ENCODE measurements around the gene SPINK14.
A peak's percentile ranks its signal among the peaks of the same experiment; 100 is the strongest.

SPINK14 gene

DNA sequence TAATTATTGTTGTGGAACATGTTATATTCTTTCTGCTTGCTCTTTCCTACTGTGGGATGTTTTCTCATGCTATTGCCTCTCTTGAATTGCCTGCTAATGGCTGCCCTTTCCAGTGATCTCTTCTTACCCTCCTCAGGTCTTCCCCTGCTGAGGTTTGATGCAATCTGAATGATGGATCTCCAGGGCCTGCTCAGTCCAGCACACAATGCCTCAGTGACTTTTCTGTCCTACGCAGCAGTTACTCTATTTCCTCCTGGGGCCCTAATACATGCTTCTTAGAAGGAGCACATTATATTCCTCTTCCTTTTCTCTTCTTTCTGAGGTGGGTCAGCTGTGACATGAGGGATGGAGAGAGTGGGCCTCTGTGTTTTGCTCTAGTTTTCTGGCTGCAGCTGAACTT, at the start of gene SPINK14:
SPINK14 (plus strand) TSS at position 301 of the 400 bp plus-strand sequence. CDS start 1,187 bp downstream, outside the sequence.
- no peak for DNase-seq

- DNase-seq: no peak
Observed at GRCh38 chr5:148120317-148120716, 48.0 kb upstream of the SPINK14 start.

GRCh38 chr5:148125641-148126040, 42.7 kb upstream of the SPINK14 start:
- peak; percentile 5 for DNase-seq

GRCh38 chr5:148135091-148136048, 33.0 kb upstream of the SPINK14 start:
- no peak for DNase-seq

DNA sequence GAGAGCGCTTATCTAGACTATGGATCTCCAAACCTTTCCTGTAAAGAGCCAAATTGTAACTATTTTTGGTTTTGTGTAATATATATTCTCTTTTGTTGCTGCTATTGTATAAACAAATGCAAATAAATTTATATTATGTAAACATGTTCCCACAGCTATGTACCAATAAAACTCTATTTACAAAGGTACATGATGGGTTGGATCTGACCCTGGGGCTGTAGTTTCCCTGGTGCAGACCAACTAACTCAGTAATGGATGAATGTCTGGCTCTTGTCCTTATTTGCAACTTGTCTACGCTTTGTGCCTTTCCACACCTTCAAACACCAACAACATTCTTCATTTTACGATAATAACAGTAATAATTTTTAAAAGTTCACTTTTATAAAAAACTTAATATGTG, 27.5 kb upstream of the SPINK14 start:
- no peak for DNase-seq

DNA sequence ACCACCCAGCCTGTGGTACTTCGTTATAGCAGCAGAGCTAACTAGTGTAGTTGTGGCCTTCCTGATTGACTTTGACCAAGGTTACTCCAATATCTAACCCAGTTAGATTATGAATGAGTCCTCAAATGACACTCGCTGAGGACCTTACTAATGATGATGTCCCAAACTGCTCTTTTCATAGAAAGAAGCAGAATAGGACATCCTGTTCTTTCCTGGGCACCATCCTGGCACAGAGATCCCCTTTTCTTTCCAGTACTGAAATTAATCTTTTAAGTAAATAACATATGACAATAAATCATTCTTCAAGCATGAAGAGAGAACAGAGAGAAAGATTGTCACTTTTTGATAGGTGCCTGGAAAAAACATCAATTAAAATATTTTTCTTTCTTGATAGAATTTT, 26.7 kb upstream of the SPINK14 start:
- no peak for DNase-seq

- DNase-seq: peak; percentile 2
Observed at GRCh38 chr5:148145916-148146315, 22.4 kb upstream of the SPINK14 start.

GRCh38 chr5:148146487-148146886, 21.9 kb upstream of the SPINK14 start:
- no peak for DNase-seq

DNA sequence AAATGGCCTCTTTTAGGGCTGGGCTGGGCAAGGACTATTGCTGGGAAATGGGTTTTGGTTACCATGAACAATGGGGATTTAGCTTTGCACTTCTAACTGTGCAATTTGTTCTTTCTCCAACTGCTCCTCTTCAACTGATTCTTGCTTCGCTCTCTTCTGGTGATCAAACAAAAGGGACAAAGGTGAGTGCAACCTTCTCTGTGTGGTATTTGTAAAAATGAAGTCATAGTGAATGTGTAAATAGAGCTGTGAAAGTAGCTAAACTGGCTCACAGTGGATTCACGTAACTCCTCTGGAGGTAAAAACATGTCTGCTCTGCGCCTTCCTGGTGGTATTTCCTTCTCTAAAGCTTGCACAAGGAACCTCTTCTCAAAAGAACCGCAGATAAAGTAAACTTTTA, 20.9 kb upstream of the SPINK14 start:
- DNase-seq: no peak

DNA sequence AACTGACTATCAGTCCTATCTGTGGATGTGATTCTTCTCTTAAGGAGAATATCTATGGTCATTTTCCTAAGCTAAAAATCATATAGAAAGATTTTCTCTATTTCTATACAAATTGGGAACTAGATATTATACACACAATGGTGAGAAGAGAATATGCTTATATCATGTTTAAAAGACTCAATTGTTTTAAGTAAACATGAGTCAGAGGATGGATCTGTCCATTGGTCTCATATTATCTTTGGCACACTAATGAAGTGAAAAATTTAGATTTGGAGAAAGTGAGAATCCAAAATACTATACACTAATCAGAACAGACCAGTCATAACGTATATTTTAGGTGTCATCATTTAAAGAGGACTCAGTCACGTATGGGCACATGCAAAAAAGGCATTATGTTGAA, 16.5 kb upstream of the SPINK14 start:
- no peak for DNase-seq

DNA sequence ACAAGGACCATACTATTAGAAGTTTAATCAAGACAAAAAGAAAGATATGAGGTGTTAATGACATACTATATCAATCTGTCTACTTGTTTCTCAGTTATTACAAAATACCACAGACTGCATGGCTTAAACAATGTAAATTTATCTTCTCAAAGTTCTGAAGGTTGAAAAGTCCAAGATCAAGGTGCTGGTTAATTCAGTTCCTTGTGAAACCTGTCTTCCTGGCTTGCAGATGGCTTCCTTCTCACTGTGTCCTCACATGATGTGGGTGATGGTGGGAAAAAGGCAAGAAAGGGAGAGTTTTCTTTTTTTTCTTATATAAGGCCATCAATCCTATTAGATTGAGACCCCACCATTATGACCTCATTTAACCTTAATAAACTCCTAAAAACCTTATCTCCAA, 15.6 kb upstream of the SPINK14 start:
- no peak for DNase-seq

DNA sequence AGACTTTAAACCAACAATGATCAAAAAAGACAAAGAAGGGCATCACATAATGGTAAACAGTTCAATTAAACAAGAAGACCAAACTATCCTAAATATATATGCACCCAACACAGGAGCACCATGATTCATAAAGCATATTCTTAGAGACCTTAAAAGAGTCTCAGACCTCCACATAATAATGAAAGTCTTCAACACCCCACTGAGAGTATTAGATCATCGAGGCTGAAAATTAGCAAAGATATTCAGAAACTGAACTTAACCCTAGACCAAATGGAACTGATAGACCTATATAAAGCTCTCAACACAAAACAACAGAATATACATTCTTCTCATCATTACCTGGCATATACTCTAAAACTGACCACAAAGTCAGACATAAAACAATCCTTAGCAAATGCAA, 11.7 kb upstream of the SPINK14 start:
- DNase-seq: no peak

DNA sequence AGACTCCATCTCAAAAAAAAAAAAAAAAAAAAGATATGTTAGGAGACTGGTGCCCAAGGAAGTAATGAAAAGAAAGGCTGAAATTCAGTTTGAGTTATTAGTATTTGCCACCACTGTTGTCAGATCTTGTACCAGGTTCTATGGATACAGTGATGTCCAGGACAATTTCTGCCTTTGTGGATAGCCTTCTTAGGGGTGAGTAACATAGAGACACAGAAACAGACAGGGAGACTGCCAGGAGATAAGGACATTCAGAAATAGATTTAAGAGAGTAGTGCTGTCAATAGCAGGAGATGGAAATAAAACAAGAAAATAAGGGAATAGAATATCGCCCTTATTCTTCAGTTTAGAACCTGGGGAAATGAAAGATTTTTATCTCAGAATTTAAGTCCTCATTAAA, 6.3 kb upstream of the SPINK14 start:
- DNase-seq: no peak

- no peak for DNase-seq
Observed at GRCh38 chr5:148163345-148163744, 5.0 kb upstream of the SPINK14 start.

GRCh38 chr5:148166550-148167283, 1.6 kb upstream of the SPINK14 start:
- DNase-seq: no peak

DNA sequence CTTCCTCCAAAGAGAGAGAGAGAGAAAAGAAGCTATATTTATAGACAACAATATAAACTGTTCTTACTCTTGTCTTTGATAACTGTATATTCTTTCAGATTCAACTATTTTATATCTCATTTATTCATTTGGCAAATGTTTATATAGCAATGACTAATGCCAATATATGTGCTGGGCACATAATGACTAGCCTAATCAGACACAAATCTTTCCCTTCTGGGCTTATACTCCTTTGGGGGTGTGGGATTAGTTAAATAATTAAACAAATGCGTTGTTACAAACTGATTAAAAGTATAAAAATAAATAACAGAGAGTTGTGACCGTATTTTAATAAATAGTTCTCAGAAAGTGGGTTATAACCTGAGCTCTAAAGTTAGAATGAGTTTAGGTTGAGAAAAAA, 4.0 kb downstream of the SPINK14 start:
- no peak for DNase-seq

DNA sequence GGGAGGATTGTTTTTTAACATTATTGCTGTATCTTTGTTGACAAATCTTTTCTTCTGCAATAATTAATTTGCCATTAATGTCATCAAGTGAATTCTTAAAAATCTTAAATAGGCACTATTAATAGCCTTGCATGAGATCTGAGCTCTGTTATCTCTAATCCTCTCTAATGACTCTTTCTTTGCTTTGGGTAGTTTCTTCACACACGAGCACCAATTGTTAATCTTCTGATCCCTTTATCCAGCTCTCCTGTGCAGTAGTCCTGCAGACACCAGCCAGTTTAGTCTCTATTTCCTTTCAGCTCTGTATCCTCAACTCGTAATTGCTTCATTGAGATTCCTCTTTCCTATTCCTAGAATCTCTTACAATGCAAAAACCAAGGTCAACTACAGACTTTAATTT, 8.1 kb downstream of the SPINK14 start:
- no peak for DNase-seq

GRCh38 chr5:148177207-148177606, 8.9 kb downstream of the SPINK14 start:
- DNase-seq: no peak

GRCh38 chr5:148179234-148179824, 11.0 kb downstream of the SPINK14 start:
- peak; percentile 45 for DNase-seq

GRCh38 chr5:148186248-148187003, 18.1 kb downstream of the SPINK14 start:
- DNase-seq: peak; percentile 2

DNA sequence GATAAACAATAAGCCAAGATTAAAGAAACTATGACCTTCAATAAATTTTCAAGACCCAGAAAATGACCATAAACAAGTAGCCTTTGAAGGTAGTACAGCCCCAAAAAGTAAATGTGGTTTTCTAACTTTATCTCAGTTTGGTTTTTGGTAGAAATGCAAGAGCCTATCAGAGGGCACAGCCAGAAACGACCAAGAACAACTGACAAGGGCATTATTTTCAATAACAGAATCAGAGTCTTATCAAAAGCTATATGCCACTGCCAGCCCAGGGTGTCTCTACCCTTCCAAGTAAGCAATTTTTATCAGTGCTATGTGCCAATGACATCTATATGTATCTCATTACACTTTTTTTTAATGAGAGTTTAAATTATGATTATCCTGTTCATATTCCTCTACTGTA, 22.7 kb downstream of the SPINK14 start:
- no peak for DNase-seq

DNA sequence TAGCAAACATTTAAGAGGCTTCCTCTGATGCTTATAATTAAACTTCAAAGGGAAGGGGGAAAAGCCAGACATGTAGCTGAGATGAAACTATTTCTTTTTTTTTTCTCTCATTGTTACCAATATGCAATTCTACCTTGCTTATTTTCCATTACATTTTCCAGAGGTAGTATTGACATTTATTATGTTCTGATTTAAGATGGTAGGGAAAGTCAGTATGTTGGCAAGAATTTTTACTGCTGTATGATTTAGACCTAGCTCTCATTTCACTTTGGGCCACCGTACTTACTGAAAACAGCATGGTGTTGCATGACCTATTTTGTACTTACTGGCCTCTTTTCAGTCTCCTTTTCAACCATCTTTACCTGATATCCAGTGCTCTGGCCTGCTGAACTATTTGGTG, 24.9 kb downstream of the SPINK14 start:
- no peak for DNase-seq

DNA sequence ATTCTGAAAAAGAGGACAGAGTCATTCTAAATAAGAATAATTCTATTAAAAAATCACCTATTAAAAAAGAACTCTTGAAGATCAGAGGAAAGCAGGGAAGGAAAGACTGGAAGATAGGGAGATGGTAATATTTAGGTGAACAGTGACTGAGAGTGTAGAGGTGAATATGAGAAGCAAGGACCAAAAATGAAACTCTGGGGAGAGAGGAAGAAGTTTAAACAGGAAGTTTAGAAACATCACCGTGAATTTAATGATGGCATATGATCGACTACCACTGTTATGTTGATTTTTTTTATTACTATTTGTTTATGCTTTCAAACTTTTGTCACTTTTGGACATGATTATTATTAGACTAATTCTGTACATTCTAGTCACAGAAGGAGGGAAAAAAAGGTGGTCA, 32.8 kb downstream of the SPINK14 start:
- no peak for DNase-seq

All from EL (cell line).